Gastrocnemius medialis (tissue), 4 donors: ENCODE measurements around the gene EPHA2. TPM values are rescaled to one million over a fixed set of nuclear protein-coding genes. Genes with fewer than 3 reads are reported as not detected.

ENCODE experiments used
- ATAC-seq, 2 donors: fragments of 150-250 bp; one replicate each; pipeline ENCODE4 v1.9.1; 2016
- DNase-seq, 2 donors: peaks; one replicate each; pipeline ENCODE4 v3.0.0-alpha.2; 2019
- H3K27ac ChIP-seq, 4 donors: fragments of 200-600 bp; sonication (generic); 1 replicate in 1 of 4; 2 replicates in 3 of 4; pipeline ENCODE4 v1.5.1; 2016 to 2018; ENCODE audit warnings: mild to moderate bottlenecking in 2 of 4, moderate library complexity in 1 of 4
- H3K27me3 ChIP-seq, 3 donors: fragments of 200-600 bp; sonication (generic) in 2 of 3; 1 replicate in 1 of 3; 2 replicates in 2 of 3; pipeline versions ENCODE4 v1.5.1 to v1.6.0; 2016 to 2019; ENCODE audit warnings: mild to moderate bottlenecking in 1 of 3, moderate library complexity in 1 of 3
- H3K36me3 ChIP-seq, 2 donors: fragments of 200-600 bp; sonication (generic) in 1 of 2; one replicate each; pipeline ENCODE4 v1.5.1; 2017 to 2018
- H3K4me1 ChIP-seq, 2 donors: fragments of 200-600 bp; sonication (generic) in 1 of 2; one replicate each; pipeline ENCODE4 v1.5.1; 2016 to 2017; ENCODE audit warnings: mild to moderate bottlenecking in 2 of 2
- H3K4me3 ChIP-seq, 4 donors: fragments of 200-600 bp; sonication (generic) in 3 of 4; 1 replicate in 1 of 4; 2 replicates in 3 of 4; pipeline ENCODE4 v1.5.1; 2016 to 2019; ENCODE audit warnings: mild to moderate bottlenecking in 2 of 4
- H3K9me3 ChIP-seq, 3 donors: fragments of 200-600 bp; sonication (generic) in 2 of 3; 1 replicate in 1 of 3; 2 replicates in 2 of 3; pipeline ENCODE4 v1.5.1; 2016 to 2019
- CTCF ChIP-seq, 5 experiments: fragments of 450-650 bp in 3 of 5; fragments of 200-600 bp in 2 of 5; sonication (generic) in 2 of 5; IDR thresholded peaks in 4 of 5; conservative IDR thresholded peaks in 1 of 5; 1 replicate in 4 of 5; 2 replicates in 1 of 5; pipeline ENCODE4 v1.5.1; 2016 to 2019; ENCODE audit warnings: antibody characterized with exemption in 5 of 5, mild to moderate bottlenecking in 3 of 5, moderate library complexity in 3 of 5
- POLR2A ChIP-seq, 2 donors: fragments of 450-650 bp; IDR thresholded peaks; one replicate each; pipeline ENCODE4 v1.6.1; 2017; ENCODE audit warnings: antibody characterized with exemption in 2 of 2, mild to moderate bottlenecking in 2 of 2, moderate library complexity in 2 of 2
- in situ Hi-C, 4 donors: fragments of 200-750 bp; cut with MboI; loops; one replicate each; pipeline versions ENCODE4 v1.15.0 to v1.8.0; 2017; ENCODE audit warnings: low sequenced_read_pairs in 4 of 4
- intact Hi-C: fragments of 100-400 bp; cut with DNase I; formaldehyde crosslinking; loops from one replicate; pipeline ENCODE4 v1.15.1; 2023; ENCODE audit warnings: low total_unique reads
- total RNA-seq, 4 donors: library from RNA; depleted of rRNA; stranded (reverse); fragments of >200 nt; gene quantifications; one replicate each; pipeline versions ENCODE4 v1.1.0 to v1.2.3, GENCODE V29; 2016

EPHA2 gene
- total RNA-seq, 4 donors from 2014 or later = 1.2 to 6.4 (median 2.9) TPM

- H3K27me3 ChIP-seq = peaks cover 0 to 5% (median 4%) of the 10 kb centered on the region in 3 donors
- no peak overlapping the region for H3K27ac ChIP-seq
- in situ Hi-C loops (loop anchor here (5.0 to 10.0 kb wide), 3 partner anchors 104 to 112 kb away; partner anchors contain the start of gene FAM131C (in 1 of the 4)), intact Hi-C loops (loop anchor here (1.0 to 5.0 kb wide), 3 partner anchors 56 to 176 kb away; no protein-coding TSS in a partner anchor)
- DNase-seq (no peak), ATAC-seq (no peak)
- no peaks in the 10 kb centered on the region for H3K36me3 ChIP-seq
- H3K9me3 ChIP-seq = no peaks in the 10 kb centered on the region
- H3K4me1 ChIP-seq = peaks cover 5 to 7% of the 10 kb centered on the region in 2 donors
- TF ChIP-seq POLR2A (IDR thresholded peaks at IDR 0.05) (no peak), CTCF (IDR thresholded peaks at IDR 0.05 in 4 of 5, conservative IDR thresholded peaks at IDR 0.05 in 1 of 5) (no peak)
- H3K4me3 ChIP-seq = no peak overlapping the region
Measured at GRCh38 chr1:16186655-16187235, 30.9 kb upstream of the EPHA2 start.

- ATAC-seq = no peak
- peaks cover 0 to 5% (median 0%) of the 10 kb centered on the region in 3 donors for H3K27me3 ChIP-seq
- H3K9me3 ChIP-seq = no peaks in the 10 kb centered on the region
- peaks cover 9 to 13% of the 10 kb centered on the region in 2 donors for H3K4me1 ChIP-seq
- H3K4me3 ChIP-seq = no peak overlapping the region
- no peak for DNase-seq
- H3K36me3 ChIP-seq = no peaks in the 10 kb centered on the region
- in situ Hi-C loops (loop anchor here (5.0 to 10.0 kb wide), 3 partner anchors 102 to 110 kb away; partner anchors contain the start of gene FAM131C (in 1 of the 4)), intact Hi-C loops (loop anchor here (5.0 kb wide), 3 partner anchors 37 to 178 kb away; no protein-coding TSS in a partner anchor)
- no peak overlapping the region for H3K27ac ChIP-seq
- TF ChIP-seq POLR2A (IDR thresholded peaks at IDR 0.05) (no peak), CTCF (IDR thresholded peaks at IDR 0.05 in 4 of 5, conservative IDR thresholded peaks at IDR 0.05 in 1 of 5) (no peak)
Measured at GRCh38 chr1:16184557-16185303, 28.9 kb upstream of the EPHA2 start.

GRCh38 chr1:16183765-16184556 is 28.1 kb upstream of the EPHA2 start:
- intact Hi-C loops = loop anchor here (2.0 to 5.0 kb wide), 2 partner anchors 27 to 37 kb away; partner anchors contain the start of gene EPHA2
- Histone ChIP-seq H3K27me3 (peaks cover 0 to under 1% (median 0%) of the 10 kb centered on the region in 3 donors), H3K4me1 (peaks cover 9 to 13% of the 10 kb centered on the region in 2 donors), H3K36me3 (no peaks in the 10 kb centered on the region), H3K27ac (peak overlapping the region; percentile 23 to 41 (median 27)), H3K4me3 (no peak overlapping the region), H3K9me3 (no peaks in the 10 kb centered on the region)
- in situ Hi-C loops = loop anchor here in 1 of 4 donors (10.0 kb wide), 1 partner anchor 109 kb away; the partner anchor contains the start of gene FAM131C
- DNase-seq (no peak), ATAC-seq (no peak)
- TF ChIP-seq CTCF (IDR thresholded peaks at IDR 0.05 in 4 of 5, conservative IDR thresholded peaks at IDR 0.05 in 1 of 5) (no peak), POLR2A (IDR thresholded peaks at IDR 0.05) (no peak)

GRCh38 chr1:16183179-16183578 is 27.3 kb upstream of the EPHA2 start:
- Histone ChIP-seq H3K27ac (peak overlapping the region; percentile 23 to 89 (median 84)), H3K4me3 (no peak overlapping the region), H3K9me3 (no peaks in the 10 kb centered on the region), H3K36me3 (no peaks in the 10 kb centered on the region), H3K4me1 (peaks cover 9 to 13% of the 10 kb centered on the region in 2 donors), H3K27me3 (no peaks in the 10 kb centered on the region)
- DNase-seq (peak; percentile 31 to 58), ATAC-seq (peak; percentile 45 to 67)
- in situ Hi-C loops = loop anchor here in 1 of 4 donors (10.0 kb wide), 1 partner anchor 108 kb away; the partner anchor contains the start of gene FAM131C
- TF ChIP-seq CTCF (IDR thresholded peaks at IDR 0.05 in 4 of 5, conservative IDR thresholded peaks at IDR 0.05 in 1 of 5) (no peak), POLR2A (IDR thresholded peaks at IDR 0.05) (peak; percentile 10 to 44)
- intact Hi-C loops = loop anchor here (2.0 to 5.0 kb wide), 2 partner anchors 26 to 36 kb away; partner anchors contain the start of gene EPHA2
